Lower lobe of right lung (tissue), 2 donors: ENCODE data around the gene CAVIN4. TPM values are rescaled to one million over a fixed set of nuclear protein-coding genes. Genes with fewer than 3 reads are reported as not detected.

Experiments used
- ATAC-seq, 2 donors: fragments of 200-7000 bp; cut with Tn5 transposase; one replicate each; pipeline ENCODE4 v1.9.1; 2020 to 2022; ENCODE audit warnings: mild to moderate bottlenecking in 2 of 2, moderate library complexity in 2 of 2
- DNase-seq: peaks from one replicate; pipeline ENCODE4 v3.0.0-alpha.2; 2020
- H3K27ac ChIP-seq: fragments of 200-600 bp; one replicate; pipeline ENCODE4 v1.8.0; 2022
- H3K27me3 ChIP-seq: fragments of 200-600 bp; one replicate; pipeline ENCODE4 v1.8.0; 2022; ENCODE audit warnings: low read depth
- H3K36me3 ChIP-seq: fragments of 200-600 bp; one replicate; pipeline ENCODE4 v1.8.0; 2022; ENCODE audit warnings: mild to moderate bottlenecking
- H3K4me1 ChIP-seq: fragments of 200-600 bp; one replicate; pipeline ENCODE4 v1.8.0; 2022
- H3K4me3 ChIP-seq: fragments of 200-600 bp; one replicate; pipeline ENCODE4 v1.8.0; 2022; ENCODE audit warnings: mild to moderate bottlenecking
- H3K9me3 ChIP-seq: fragments of 200-600 bp; one replicate; pipeline ENCODE4 v1.8.0; 2022
- CTCF ChIP-seq: fragments of 200-600 bp; IDR thresholded peaks from one replicate; pipeline ENCODE4 v1.8.0; 2022; ENCODE audit warnings: antibody characterized with exemption, mild to moderate bottlenecking
- intact Hi-C: fragments of 100-400 bp; cut with DNase I; formaldehyde crosslinking; loops from one replicate; pipeline ENCODE4 v1.11.0; 2022
- total RNA-seq: library from RNA; stranded (reverse); fragmentation: NEBNext Ultra II Directional; extraction: Animal tissue kit (Norgen Biotek cat#: 25700); gene quantifications from one replicate; pipeline ENCODE4 v1.2.1, GENCODE V29; 2021
- donor health status: DM: no; HTN: yes; CAD: no; lungs with severe emphysema.

CAVIN4 gene
- total RNA-seq, 1 donor from 2014 or later = 1.7 TPM

GRCh38 chr9:100581081-100581480, 3.2 kb downstream of the CAVIN4 start:
- no peak for TF ChIP-seq CTCF
- ATAC-seq (no peak), DNase-seq (no peak)
- Histone ChIP-seq H3K27me3 (no peaks in the 10 kb centered on the region), H3K27ac (no peak overlapping the region), H3K4me3 (no peak overlapping the region), H3K4me1 (no peaks in the 10 kb centered on the region), H3K36me3 (no peaks in the 10 kb centered on the region), H3K9me3 (no peaks in the 10 kb centered on the region)
- intact Hi-C loops = no loop called here

GRCh38 chr9:100581661-100582060, 3.8 kb downstream of the CAVIN4 start:
- no peaks in the 10 kb centered on the region for H3K9me3 ChIP-seq
- intact Hi-C loops = no loop called here
- DNase-seq (no peak), ATAC-seq (no peak)
- no peak overlapping the region for H3K4me3 ChIP-seq
- no peak overlapping the region for H3K27ac ChIP-seq
- no peaks in the 10 kb centered on the region for H3K4me1 ChIP-seq
- H3K27me3 ChIP-seq = no peaks in the 10 kb centered on the region
- no peak for TF ChIP-seq CTCF
- no peaks in the 10 kb centered on the region for H3K36me3 ChIP-seq

GRCh38 chr9:100583014-100583802, 5.3 kb downstream of the CAVIN4 start:
- no peak for DNase-seq
- no peak for TF ChIP-seq CTCF
- H3K4me3 ChIP-seq = no peak overlapping the region
- H3K27ac ChIP-seq = no peak overlapping the region
- no peaks in the 10 kb centered on the region for H3K9me3 ChIP-seq
- H3K27me3 ChIP-seq = no peaks in the 10 kb centered on the region
- H3K36me3 ChIP-seq = no peaks in the 10 kb centered on the region
- ATAC-seq = no peak
- H3K4me1 ChIP-seq = no peaks in the 10 kb centered on the region
- intact Hi-C loops = no loop called here

GRCh38 chr9:100584951-100585350, 7.1 kb downstream of the CAVIN4 start:
- H3K4me1 ChIP-seq = no peaks in the 10 kb centered on the region
- TF ChIP-seq CTCF = no peak
- intact Hi-C loops = no loop called here
- H3K36me3 ChIP-seq = no peaks in the 10 kb centered on the region
- no peak for ATAC-seq
- no peak for DNase-seq
- no peak overlapping the region for H3K27ac ChIP-seq
- no peaks in the 10 kb centered on the region for H3K9me3 ChIP-seq
- H3K27me3 ChIP-seq = no peaks in the 10 kb centered on the region
- no peak overlapping the region for H3K4me3 ChIP-seq

- Histone ChIP-seq H3K27me3 (no peaks in the 10 kb centered on the region), H3K9me3 (no peaks in the 10 kb centered on the region), H3K4me1 (no peaks in the 10 kb centered on the region), H3K27ac (no peak overlapping the region), H3K36me3 (no peaks in the 10 kb centered on the region), H3K4me3 (no peak overlapping the region)
- no peak for DNase-seq
- intact Hi-C loops = no loop called here
- TF ChIP-seq CTCF = no peak
- no peak for ATAC-seq
Measured at GRCh38 chr9:100586093-100586492, 8.2 kb downstream of the CAVIN4 start.
